Thyroid gland (tissue), 4 donors: ENCODE data around the gene FKBP15.

Experiments used
- CTCF ChIP-seq, 6 experiments: fragments of 200-600 bp in 3 of 6; fragments of 450-650 bp in 3 of 6; sonication (generic) in 3 of 6; IDR thresholded peaks; one replicate each; pipeline ENCODE4 v1.5.1; 2016 to 2019; ENCODE audit warnings: antibody characterized with exemption in 6 of 6, mild to moderate bottlenecking in 2 of 6, inconsistent platforms in 1 of 6, moderate library complexity in 1 of 6
- POLR2A ChIP-seq, 2 donors: fragments of 450-650 bp; IDR thresholded peaks; one replicate each; pipeline ENCODE4 v1.6.1; 2017; ENCODE audit warnings: antibody characterized with exemption in 2 of 2, mild to moderate bottlenecking in 2 of 2, moderate library complexity in 1 of 2

- no peak for TF ChIP-seq POLR2A (IDR thresholded peaks at IDR 0.05)
- no peak for TF ChIP-seq CTCF (IDR thresholded peaks at IDR 0.05)
These were observed 60.5 kb downstream of the FKBP15 start for GRCh38 chr9:113160571-113160970.
